ENCODE data around the gene CACNG1. TPM values are rescaled to one million over a fixed set of nuclear protein-coding genes. Genes with fewer than 3 reads are reported as not detected.

Gene CACNG1
- total RNA-seq, 1 experiment from 2014 or later = not detected

DNA sequence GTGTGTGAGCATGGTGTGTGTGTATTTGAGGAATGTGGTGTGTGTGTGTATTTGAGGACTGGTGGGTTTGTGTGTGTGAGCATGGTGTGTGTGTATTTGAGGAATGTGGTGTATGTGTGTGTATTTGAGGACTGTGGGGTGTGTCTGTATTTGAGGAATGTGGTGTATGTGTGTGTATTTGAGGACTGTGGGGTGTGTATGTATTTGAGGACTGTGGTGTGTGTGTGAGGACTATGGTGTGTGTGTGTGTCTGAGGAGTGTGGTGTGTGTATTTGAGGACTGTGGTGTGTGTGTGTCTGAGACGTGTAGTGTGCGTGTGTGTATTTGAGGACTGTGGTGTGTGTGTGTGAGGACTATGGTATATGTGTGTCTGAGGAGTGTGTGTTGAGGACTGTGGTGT is 18.0 kb upstream of the CACNG1 start:
- no TSS peak for BruUV-seq (replicated peaks)
- no peak overlapping the region for H3K4me3 ChIP-seq
- no peaks in the 10 kb centered on the region for H3K79me2 ChIP-seq (ENCODE audit: low read depth)
- intact Hi-C loops (cut with micrococcal nuclease; ENCODE audit: unreplicated experiment) = no loop called here
- no peak overlapping the region for H2AFZ ChIP-seq
- no peaks in the 10 kb centered on the region for H4K20me1 ChIP-seq (ENCODE audit: insufficient read depth)
- H3K27me3 ChIP-seq (ENCODE audit: insufficient read depth, low read depth) = no peaks in the 10 kb centered on the region
- H3K9me2 ChIP-seq (ENCODE audit: insufficient read depth) = no peaks in the 10 kb centered on the region
- no peak for TF ChIP-seq EZH2 (IDR thresholded peaks at IDR 0.05; ENCODE audit: low read depth)
- TF ChIP-seq, protein P1, sequence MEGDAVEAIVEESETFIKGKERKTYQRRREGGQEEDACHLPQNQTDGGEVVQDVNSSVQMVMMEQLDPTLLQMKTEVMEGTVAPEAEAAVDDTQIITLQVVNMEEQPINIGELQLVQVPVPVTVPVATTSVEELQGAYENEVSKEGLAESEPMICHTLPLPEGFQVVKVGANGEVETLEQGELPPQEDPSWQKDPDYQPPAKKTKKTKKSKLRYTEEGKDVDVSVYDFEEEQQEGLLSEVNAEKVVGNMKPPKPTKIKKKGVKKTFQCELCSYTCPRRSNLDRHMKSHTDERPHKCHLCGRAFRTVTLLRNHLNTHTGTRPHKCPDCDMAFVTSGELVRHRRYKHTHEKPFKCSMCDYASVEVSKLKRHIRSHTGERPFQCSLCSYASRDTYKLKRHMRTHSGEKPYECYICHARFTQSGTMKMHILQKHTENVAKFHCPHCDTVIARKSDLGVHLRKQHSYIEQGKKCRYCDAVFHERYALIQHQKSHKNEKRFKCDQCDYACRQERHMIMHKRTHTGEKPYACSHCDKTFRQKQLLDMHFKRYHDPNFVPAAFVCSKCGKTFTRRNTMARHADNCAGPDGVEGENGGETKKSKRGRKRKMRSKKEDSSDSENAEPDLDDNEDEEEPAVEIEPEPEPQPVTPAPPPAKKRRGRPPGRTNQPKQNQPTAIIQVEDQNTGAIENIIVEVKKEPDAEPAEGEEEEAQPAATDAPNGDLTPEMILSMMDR (conservative IDR thresholded peaks at IDR 0.05) = no peak
- no peaks in the 10 kb centered on the region for H3K9me3 ChIP-seq (ENCODE audit: insufficient read depth, low read depth)
- ChIA-PET CTCF (no interaction called here), POLR2A (ENCODE audit: unreplicated experiment) (no interaction called here)
- H3K4me2 ChIP-seq = no peak overlapping the region
- H3K36me3 ChIP-seq (ENCODE audit: low read depth) = no peaks in the 10 kb centered on the region
- H3K27ac ChIP-seq = no peak overlapping the region
- DNase-seq = peak in 1 of 2 experiments; percentile 12
- no peaks in the 10 kb centered on the region for H3F3A ChIP-seq (ENCODE audit: insufficient read depth, low read depth)
- no peaks in the 10 kb centered on the region for H3K4me1 ChIP-seq (replicated peaks; ENCODE audit: insufficient read depth)

GRCh38 chr17:67027031-67027628 is 17.2 kb upstream of the CACNG1 start:
- no TSS peak for BruUV-seq (replicated peaks)
- no peaks in the 10 kb centered on the region for H3K27me3 ChIP-seq (ENCODE audit: insufficient read depth, low read depth)
- peak; percentile 25 to 33 for DNase-seq
- no peak overlapping the region for H2AFZ ChIP-seq
- H3K27ac ChIP-seq = no peak overlapping the region
- H3K4me2 ChIP-seq = no peak overlapping the region
- H3K4me1 ChIP-seq (replicated peaks; ENCODE audit: insufficient read depth) = no peaks in the 10 kb centered on the region
- intact Hi-C loops (cut with micrococcal nuclease; ENCODE audit: unreplicated experiment) = no loop called here
- H4K20me1 ChIP-seq (ENCODE audit: insufficient read depth) = no peaks in the 10 kb centered on the region
- no peaks in the 10 kb centered on the region for H3K9me2 ChIP-seq (ENCODE audit: insufficient read depth)
- ChIA-PET CTCF (no interaction called here), POLR2A (ENCODE audit: unreplicated experiment) (interaction anchor here (0.7 kb wide), 1 partner anchor 108 kb away, joined by 5 read pairs; no protein-coding TSS in a partner anchor)
- no peaks in the 10 kb centered on the region for H3K79me2 ChIP-seq (ENCODE audit: low read depth)
- no peaks in the 10 kb centered on the region for H3K36me3 ChIP-seq (ENCODE audit: low read depth)
- H3F3A ChIP-seq (ENCODE audit: insufficient read depth, low read depth) = no peaks in the 10 kb centered on the region
- no peaks in the 10 kb centered on the region for H3K9me3 ChIP-seq (ENCODE audit: insufficient read depth, low read depth)
- no peak for TF ChIP-seq EZH2 (IDR thresholded peaks at IDR 0.05; ENCODE audit: low read depth)
- no peak overlapping the region for H3K4me3 ChIP-seq

DNA sequence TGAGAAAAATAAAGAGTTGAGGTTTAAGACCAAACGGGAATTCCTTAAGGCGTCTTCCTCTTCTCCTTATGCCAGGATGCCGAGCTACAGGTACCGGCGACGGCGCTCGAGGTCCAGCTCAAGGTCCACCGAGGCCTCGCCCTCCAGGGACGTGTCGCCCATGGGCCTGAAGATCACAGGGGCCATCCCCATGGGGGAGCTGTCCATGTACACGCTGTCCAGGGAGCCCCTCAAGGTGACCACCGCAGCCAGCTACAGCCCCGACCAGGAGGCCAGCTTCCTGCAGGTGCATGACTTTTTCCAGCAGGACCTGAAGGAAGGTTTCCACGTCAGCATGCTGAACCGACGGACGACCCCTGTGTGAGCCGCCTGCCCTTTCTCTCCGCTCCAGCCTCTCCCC is 13.7 kb upstream of the CACNG1 start:
- no peak overlapping the region for H2AFZ ChIP-seq
- H3K9me3 ChIP-seq (ENCODE audit: insufficient read depth, low read depth) = no peaks in the 10 kb centered on the region
- H3K4me2 ChIP-seq = no peak overlapping the region
- no peaks in the 10 kb centered on the region for H3K9me2 ChIP-seq (ENCODE audit: insufficient read depth)
- no peak overlapping the region for H3K4me3 ChIP-seq
- no peaks in the 10 kb centered on the region for H3K4me1 ChIP-seq (replicated peaks; ENCODE audit: insufficient read depth)
- H3K36me3 ChIP-seq (ENCODE audit: low read depth) = no peaks in the 10 kb centered on the region
- BruUV-seq (replicated peaks) = no TSS peak
- no peaks in the 10 kb centered on the region for H4K20me1 ChIP-seq (ENCODE audit: insufficient read depth)
- no peak overlapping the region for H3K27ac ChIP-seq
- no peaks in the 10 kb centered on the region for H3F3A ChIP-seq (ENCODE audit: insufficient read depth, low read depth)
- TF ChIP-seq EZH2 (IDR thresholded peaks at IDR 0.05; ENCODE audit: low read depth) = no peak
- TF ChIP-seq, protein P1 (conservative IDR thresholded peaks at IDR 0.05) = no peak
- no peaks in the 10 kb centered on the region for H3K79me2 ChIP-seq (ENCODE audit: low read depth)
- no peaks in the 10 kb centered on the region for H3K27me3 ChIP-seq (ENCODE audit: insufficient read depth, low read depth)
- POLR2A ChIA-PET (ENCODE audit: unreplicated experiment) = interaction anchor here (0.7 kb wide), 1 partner anchor 1482 kb away, joined by 3 read pairs; no protein-coding TSS in a partner anchor
- intact Hi-C loops (cut with micrococcal nuclease; ENCODE audit: unreplicated experiment) = no loop called here
- no peak for DNase-seq
- CTCF ChIA-PET = interaction anchor here (0.5 kb wide), 1 partner anchor 123 kb away, joined by 3 read pairs; no protein-coding TSS in a partner anchor

GRCh38 chr17:67032382-67032781 is 12.0 kb upstream of the CACNG1 start:
- no TSS peak for BruUV-seq (replicated peaks)
- CTCF ChIA-PET = no interaction called here
- intact Hi-C loops (cut with micrococcal nuclease; ENCODE audit: unreplicated experiment) = no loop called here

More at GRCh38 chr17:67032382-67032781, 12.0 kb upstream of the CACNG1 start:
- no peaks in the 10 kb centered on the region for H3K4me1 ChIP-seq (replicated peaks; ENCODE audit: insufficient read depth)
- H3K36me3 ChIP-seq (ENCODE audit: low read depth) = no peaks in the 10 kb centered on the region
- no peaks in the 10 kb centered on the region for H3K9me3 ChIP-seq (ENCODE audit: insufficient read depth, low read depth)
- no peaks in the 10 kb centered on the region for H3K9me2 ChIP-seq (ENCODE audit: insufficient read depth)
- H3K4me3 ChIP-seq = no peak overlapping the region
- H4K20me1 ChIP-seq (ENCODE audit: insufficient read depth) = no peaks in the 10 kb centered on the region
- H3K27ac ChIP-seq = no peak overlapping the region
- no peak for DNase-seq
- no peak overlapping the region for H2AFZ ChIP-seq
- no peaks in the 10 kb centered on the region for H3K27me3 ChIP-seq (ENCODE audit: insufficient read depth, low read depth)
- POLR2A ChIA-PET (ENCODE audit: unreplicated experiment) = no interaction called here
- TF ChIP-seq EZH2 (IDR thresholded peaks at IDR 0.05; ENCODE audit: low read depth) = no peak
- TF ChIP-seq, protein P1 (conservative IDR thresholded peaks at IDR 0.05) = no peak
- no peaks in the 10 kb centered on the region for H3F3A ChIP-seq (ENCODE audit: insufficient read depth, low read depth)
- H3K4me2 ChIP-seq = no peak overlapping the region
- no peaks in the 10 kb centered on the region for H3K79me2 ChIP-seq (ENCODE audit: low read depth)
